A549 treated with AZD2906 at 1 μM for 4 hours (cell line): ENCODE measurements around the gene MEA1. TPM values are rescaled to one million over a fixed set of nuclear protein-coding genes. Genes with fewer than 3 reads are reported as not detected.

ENCODE experiments used
- total RNA-seq: library from RNA; stranded (reverse); fragments of 200-300 nt; extraction: Qiagen RNA extraction; gene quantifications from 5 replicates; pipeline ENCODE4 v1.2.3, GENCODE V29; 2022

MEA1 gene
- total RNA-seq, result 85.6 to 93.3 TPM (median 91.2 TPM) in 5 replicates

GRCh38 chr6:43013843-43014433 lies at the start of gene MEA1, which contains the start of gene KLHDC3:
Gene MEA1, minus strand, starts transcription at chr6:43013946. Its CDS starts 133 bp downstream, at chr6:43013813.
Gene KLHDC3, plus strand, starts transcription at chr6:43014249. Its CDS starts 2,944 bp downstream, at chr6:43017193.

GRCh38 chr6:43059168-43060033 lies 45.7 kb upstream of the MEA1 start, which contains the start of the genes KLC4 and MRPL2:
Gene KLC4, plus strand, starts transcription at chr6:43059631. Its CDS starts 1,705 bp downstream, at chr6:43061336.
Gene MRPL2, minus strand, starts transcription at chr6:43059434. Its CDS starts 53 bp downstream, at chr6:43059381.

GRCh38 chr6:43053545-43054205 lies 39.9 kb upstream of the MEA1 start, which contains the start of gene CUL7:
Gene CUL7, minus strand, starts transcription at chr6:43053851. Its CDS starts 1,063 bp downstream, at chr6:43052788.

GRCh38 chr6:43021270-43022047 lies 7.7 kb upstream of the MEA1 start, which contains the start of gene RRP36:
Gene RRP36, plus strand, starts transcription at chr6:43021623. Its CDS starts 32 bp downstream, at chr6:43021655.

GRCh38 chr6:42984001-42984923 lies 29.5 kb downstream of the MEA1 start, which contains the start of gene PPP2R5D:
Gene PPP2R5D, plus strand, starts transcription at chr6:42984570. Its CDS starts 108 bp downstream, at chr6:42984678.

GRCh38 chr6:42978839-42979522 lies 34.8 kb downstream of the MEA1 start, which contains the start of gene PEX6:
Gene PEX6, minus strand, starts transcription at chr6:42979181. Its CDS starts 31 bp downstream, at chr6:42979150.

Other genes with a start within 250 kb of the MEA1 start
- 2.2 to 3.1 TPM (median 2.8 TPM) in 5 replicates for gene BICRAL, start 231.9 kb downstream of the MEA1 start, total RNA-seq
- gene RPL7L1, start 134.3 kb downstream of the MEA1 start, total RNA-seq, result 55.3 to 98.5 TPM (median 60.4 TPM) in 5 replicates
- not detected in 5 replicates for gene PTCRA, start 97.9 kb downstream of the MEA1 start, total RNA-seq
- gene CNPY3, start 84.5 kb downstream of the MEA1 start, total RNA-seq, result 36.8 to 45.0 TPM (median 43.5 TPM) in 5 replicates
- gene GNMT, start 53.2 kb downstream of the MEA1 start, total RNA-seq, result 0.06 to 0.16 TPM (median 0.10 TPM) in 4 of 5 replicates, not detected in the other
- 6.2 to 9.7 TPM (median 9.3 TPM) in 5 replicates for gene PEX6, start 34.8 kb downstream of the MEA1 start, total RNA-seq
- 25.3 to 28.9 TPM (median 27.0 TPM) in 5 replicates for gene PPP2R5D, start 29.4 kb downstream of the MEA1 start, total RNA-seq
- 26.2 to 31.1 TPM (median 27.7 TPM) in 5 replicates for gene KLHDC3, start 303 bp upstream of the MEA1 start, total RNA-seq
- 64.4 to 75.1 TPM (median 68.5 TPM) in 5 replicates for gene RRP36, start 7.7 kb upstream of the MEA1 start, total RNA-seq
- gene CUL7, start 39.9 kb upstream of the MEA1 start, total RNA-seq, result 6.8 to 9.0 TPM (median 7.6 TPM) in 5 replicates
- gene MRPL2, start 45.5 kb upstream of the MEA1 start, total RNA-seq, result 56.1 to 62.9 TPM (median 57.9 TPM) in 5 replicates
- 6.7 to 8.1 TPM (median 7.3 TPM) in 5 replicates for gene KLC4, start 45.7 kb upstream of the MEA1 start, total RNA-seq
- 3.7 to 5.2 TPM (median 4.8 TPM) in 5 replicates for gene PTK7, start 62.4 kb upstream of the MEA1 start, total RNA-seq
- gene SRF, start 157.3 kb upstream of the MEA1 start, total RNA-seq, result 12.5 to 17.2 TPM (median 16.3 TPM) in 5 replicates
- gene CUL9, start 168.2 kb upstream of the MEA1 start, total RNA-seq, result 5.8 to 9.8 TPM (median 8.5 TPM) in 5 replicates
- 77.7 to 112 TPM (median 101 TPM) in 5 replicates for gene DNPH1, start 215.5 kb upstream of the MEA1 start, total RNA-seq
- 0.03 to 0.06 TPM (median 0.03 TPM) in 5 replicates for gene TTBK1, start 229.5 kb upstream of the MEA1 start, total RNA-seq